Measurements from ENCODE around the gene FNDC3A.

- TF ChIP-seq CTCF (IDR thresholded peaks at IDR 0.05) (no peak), POLR2A (IDR thresholded peaks at IDR 0.05) (no peak)
Measured at GRCh38 chr13:48998641-48999292, 23.1 kb downstream of the FNDC3A start.

Data from thyroid gland (tissue), 4 donors.